ENCODE results near the gene LRRTM1.

DNA sequence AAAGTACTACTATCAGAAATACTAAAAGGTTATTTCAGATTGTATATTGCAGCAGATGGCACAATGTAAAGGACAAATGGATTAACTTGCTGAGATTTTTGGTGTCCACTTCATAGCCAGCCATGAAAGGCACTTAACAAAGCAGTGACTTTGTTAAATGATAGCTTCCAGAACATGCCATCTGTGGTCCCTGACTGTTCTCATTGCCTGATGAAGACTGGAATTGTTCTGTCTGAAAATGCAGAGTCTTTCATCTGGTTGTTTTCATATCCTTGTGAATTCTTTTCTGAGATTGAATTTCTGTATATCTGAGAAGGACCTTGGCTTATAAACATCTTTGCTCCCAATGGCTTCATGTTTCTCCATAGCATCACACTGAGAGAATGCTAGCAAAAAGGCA, 44.4 kb upstream of the LRRTM1 start:
- TF ChIP-seq RAD21 (conservative IDR thresholded peaks at IDR 0.05) (no peak), MXI1 (conservative IDR thresholded peaks at IDR 0.05; ENCODE audit: poor library complexity, severe bottlenecking) (no peak), EZH2 (IDR thresholded peaks at IDR 0.05; ENCODE audit: borderline replicate concordance, insufficient read depth, low read length, poor library complexity, severe bottlenecking) (no peak)
- TF ChIP-seq, protein P1, sequence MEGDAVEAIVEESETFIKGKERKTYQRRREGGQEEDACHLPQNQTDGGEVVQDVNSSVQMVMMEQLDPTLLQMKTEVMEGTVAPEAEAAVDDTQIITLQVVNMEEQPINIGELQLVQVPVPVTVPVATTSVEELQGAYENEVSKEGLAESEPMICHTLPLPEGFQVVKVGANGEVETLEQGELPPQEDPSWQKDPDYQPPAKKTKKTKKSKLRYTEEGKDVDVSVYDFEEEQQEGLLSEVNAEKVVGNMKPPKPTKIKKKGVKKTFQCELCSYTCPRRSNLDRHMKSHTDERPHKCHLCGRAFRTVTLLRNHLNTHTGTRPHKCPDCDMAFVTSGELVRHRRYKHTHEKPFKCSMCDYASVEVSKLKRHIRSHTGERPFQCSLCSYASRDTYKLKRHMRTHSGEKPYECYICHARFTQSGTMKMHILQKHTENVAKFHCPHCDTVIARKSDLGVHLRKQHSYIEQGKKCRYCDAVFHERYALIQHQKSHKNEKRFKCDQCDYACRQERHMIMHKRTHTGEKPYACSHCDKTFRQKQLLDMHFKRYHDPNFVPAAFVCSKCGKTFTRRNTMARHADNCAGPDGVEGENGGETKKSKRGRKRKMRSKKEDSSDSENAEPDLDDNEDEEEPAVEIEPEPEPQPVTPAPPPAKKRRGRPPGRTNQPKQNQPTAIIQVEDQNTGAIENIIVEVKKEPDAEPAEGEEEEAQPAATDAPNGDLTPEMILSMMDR (IDR thresholded peaks at IDR 0.05; ENCODE audit: poor library complexity, severe bottlenecking) = no peak
- TF ChIP-seq, protein P2, sequence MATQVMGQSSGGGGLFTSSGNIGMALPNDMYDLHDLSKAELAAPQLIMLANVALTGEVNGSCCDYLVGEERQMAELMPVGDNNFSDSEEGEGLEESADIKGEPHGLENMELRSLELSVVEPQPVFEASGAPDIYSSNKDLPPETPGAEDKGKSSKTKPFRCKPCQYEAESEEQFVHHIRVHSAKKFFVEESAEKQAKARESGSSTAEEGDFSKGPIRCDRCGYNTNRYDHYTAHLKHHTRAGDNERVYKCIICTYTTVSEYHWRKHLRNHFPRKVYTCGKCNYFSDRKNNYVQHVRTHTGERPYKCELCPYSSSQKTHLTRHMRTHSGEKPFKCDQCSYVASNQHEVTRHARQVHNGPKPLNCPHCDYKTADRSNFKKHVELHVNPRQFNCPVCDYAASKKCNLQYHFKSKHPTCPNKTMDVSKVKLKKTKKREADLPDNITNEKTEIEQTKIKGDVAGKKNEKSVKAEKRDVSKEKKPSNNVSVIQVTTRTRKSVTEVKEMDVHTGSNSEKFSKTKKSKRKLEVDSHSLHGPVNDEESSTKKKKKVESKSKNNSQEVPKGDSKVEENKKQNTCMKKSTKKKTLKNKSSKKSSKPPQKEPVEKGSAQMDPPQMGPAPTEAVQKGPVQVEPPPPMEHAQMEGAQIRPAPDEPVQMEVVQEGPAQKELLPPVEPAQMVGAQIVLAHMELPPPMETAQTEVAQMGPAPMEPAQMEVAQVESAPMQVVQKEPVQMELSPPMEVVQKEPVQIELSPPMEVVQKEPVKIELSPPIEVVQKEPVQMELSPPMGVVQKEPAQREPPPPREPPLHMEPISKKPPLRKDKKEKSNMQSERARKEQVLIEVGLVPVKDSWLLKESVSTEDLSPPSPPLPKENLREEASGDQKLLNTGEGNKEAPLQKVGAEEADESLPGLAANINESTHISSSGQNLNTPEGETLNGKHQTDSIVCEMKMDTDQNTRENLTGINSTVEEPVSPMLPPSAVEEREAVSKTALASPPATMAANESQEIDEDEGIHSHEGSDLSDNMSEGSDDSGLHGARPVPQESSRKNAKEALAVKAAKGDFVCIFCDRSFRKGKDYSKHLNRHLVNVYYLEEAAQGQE (IDR thresholded peaks at IDR 0.05; ENCODE audit: borderline replicate concordance) = no peak
